PC-3 (cell line): ENCODE results near the gene AGER.

Experiments used
- CTCF ChIP-seq: fragments of 300-600 bp; sonication (generic); conservative IDR thresholded peaks from 2 replicates; pipeline ENCODE4 v1.5.1; 2017; ENCODE audit warnings: antibody characterized with exemption, low read depth, mild to moderate bottlenecking, low read length
- EZH2 ChIP-seq: fragments of 300-600 bp; sonication (generic); IDR thresholded peaks from one replicate; pipeline ENCODE4 v1.6.1; 2017; ENCODE audit warnings: antibody characterized with exemption, mild to moderate bottlenecking, low read length; ENCODE audit not compliant: unreplicated experiment

DNA sequence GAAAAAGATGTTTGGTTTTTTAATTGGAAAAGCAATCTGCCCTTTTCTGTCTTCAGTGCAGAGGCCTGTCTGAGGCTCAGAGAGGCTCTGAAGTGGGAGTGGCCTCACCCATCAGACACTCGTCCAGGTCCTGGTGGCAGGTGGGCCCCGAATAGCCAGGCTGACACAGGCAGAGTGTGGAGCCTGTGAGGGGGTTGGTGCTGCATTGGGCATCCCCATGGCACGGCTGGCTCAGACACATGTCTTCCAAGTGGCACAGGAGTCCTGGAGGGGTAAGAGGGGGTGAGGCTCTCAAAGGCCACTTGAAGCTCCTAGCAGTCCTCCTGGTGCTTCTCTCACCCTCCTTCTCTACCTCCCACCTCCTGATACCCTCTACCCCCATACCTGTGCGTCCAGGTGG lies 36.0 kb upstream of the AGER start:
- no peak for TF ChIP-seq CTCF
- no peak for TF ChIP-seq EZH2
